ENCODE results near the gene NFKBIL1.

- no peak for TF ChIP-seq CTCF (IDR thresholded peaks at IDR 0.05)
- no peak for TF ChIP-seq ZFX (IDR thresholded peaks at IDR 0.05; ENCODE audit: borderline replicate concordance)
These were observed 31.7 kb downstream of the NFKBIL1 start for GRCh38 chr6:31579119-31579505.
